HFFc6 (cell line): ENCODE measurements around the gene IL3RA. TPM values are rescaled to one million over a fixed set of nuclear protein-coding genes. Genes with fewer than 3 reads are reported as not detected.

Source experiments
- DNase-seq: peaks from one replicate; pipeline ENCODE4 v3.0.0-alpha.2; 2018
- H3K27ac Mint-ChIP-seq: 2 replicates; pipeline ENCODE4 v1.8.0; 2020; ENCODE audit warnings: mild to moderate bottlenecking, mixed read lengths
- H3K27me3 Mint-ChIP-seq: 2 replicates; pipeline ENCODE4 v1.8.0; 2021; ENCODE audit warnings: mild to moderate bottlenecking, moderate library complexity, mixed read lengths; ENCODE audit not compliant: insufficient read depth
- H3K36me3 Mint-ChIP-seq: 2 replicates; pipeline ENCODE4 v1.8.0; 2021; ENCODE audit warnings: low read depth, mixed read lengths
- H3K4me1 Mint-ChIP-seq: 2 replicates; pipeline ENCODE4 v1.8.0; 2020; ENCODE audit warnings: low read depth, mixed read lengths
- H3K4me3 Mint-ChIP-seq: 2 replicates; pipeline ENCODE4 v1.8.0; 2020; ENCODE audit warnings: mild to moderate bottlenecking, moderate library complexity, mixed read lengths
- H3K9me3 Mint-ChIP-seq: 2 replicates; pipeline ENCODE4 v1.8.0; 2020; ENCODE audit warnings: mild to moderate bottlenecking, mixed read lengths
- CTCF ChIP-seq: fragments of 200-600 bp; sonication (generic); IDR thresholded peaks from 2 replicates; pipeline ENCODE4 v1.5.0; 2021; ENCODE audit warnings: antibody characterized with exemption, mild to moderate bottlenecking
- total RNA-seq, 6 experiments: library from RNA; stranded (reverse); fragmentation: NEBNext Ultra II Directional; extraction: Animal tissue kit (Norgen Biotek cat#: 25700); gene quantifications; 2 replicates in 1 of 6; 3 replicates in 5 of 6; pipeline ENCODE4 v1.2.3, GENCODE V29; 2021

The IL3RA gene
- total RNA-seq, 6 experiments from 2014 or later: 0.09 to 0.13 TPM; not detected in 4

- H3K27me3 Mint-ChIP-seq: peaks cover 6% of the 10 kb centered on the region
- peak overlapping the region; percentile 47; the same call in 1 of the 2 replicates for H3K4me3 Mint-ChIP-seq
- 0 out of 2 replicates have a peak overlapping the region, but pooled peaks have one; percentile 18 for H3K27ac Mint-ChIP-seq
- TF ChIP-seq CTCF: no peak
- no peaks in the 10 kb centered on the region for H3K9me3 Mint-ChIP-seq
- peaks cover 38% of the 10 kb centered on the region for H3K36me3 Mint-ChIP-seq
- DNase-seq: no peak
- H3K4me1 Mint-ChIP-seq: peaks cover 30% of the 10 kb centered on the region
Observed at GRCh38 chrX:1389181-1389992, 52.8 kb downstream of the IL3RA start.

- peak overlapping the region; percentile 64; the same call in 1 of the 2 replicates for H3K4me3 Mint-ChIP-seq
- H3K4me1 Mint-ChIP-seq: peaks cover 33% of the 10 kb centered on the region
- peaks cover 6% of the 10 kb centered on the region for H3K27me3 Mint-ChIP-seq
- no peak for DNase-seq
- H3K36me3 Mint-ChIP-seq: peaks cover 34% of the 10 kb centered on the region
- no peak overlapping the region for H3K27ac Mint-ChIP-seq
- H3K9me3 Mint-ChIP-seq: no peaks in the 10 kb centered on the region
- TF ChIP-seq CTCF: no peak
Observed at GRCh38 chrX:1389993-1390285, 53.4 kb downstream of the IL3RA start.

GRCh38 chrX:1390621-1391369, 54.2 kb downstream of the IL3RA start:
- Mint-ChIP-seq H3K36me3 (peaks cover 37% of the 10 kb centered on the region), H3K4me3 (peak overlapping the region; percentile 95), H3K4me1 (peaks cover 42% of the 10 kb centered on the region), H3K9me3 (no peaks in the 10 kb centered on the region), H3K27me3 (peaks cover 6% of the 10 kb centered on the region), H3K27ac (peak overlapping the region; percentile 91)
- no peak for DNase-seq
- TF ChIP-seq CTCF: no peak

- Mint-ChIP-seq H3K4me1 (peaks cover 47% of the 10 kb centered on the region), H3K27me3 (peaks cover 6% of the 10 kb centered on the region), H3K36me3 (peaks cover 40% of the 10 kb centered on the region), H3K9me3 (no peaks in the 10 kb centered on the region), H3K27ac (peak overlapping the region; percentile 91), H3K4me3 (peak overlapping the region; percentile 95)
- TF ChIP-seq CTCF: no peak
- no peak for DNase-seq
Observed at GRCh38 chrX:1391370-1391706, 54.8 kb downstream of the IL3RA start.

- peaks cover 6% of the 10 kb centered on the region for H3K27me3 Mint-ChIP-seq
- H3K4me1 Mint-ChIP-seq: peaks cover 48% of the 10 kb centered on the region
- peaks cover 35% of the 10 kb centered on the region for H3K36me3 Mint-ChIP-seq
- no peaks in the 10 kb centered on the region for H3K9me3 Mint-ChIP-seq
- H3K4me3 Mint-ChIP-seq: peak within 1 kb of the TSS; percentile 95
- H3K27ac Mint-ChIP-seq: peak within 1 kb of the TSS; percentile 93
- TF ChIP-seq CTCF: peak; percentile 29; the same call in 1 of the 2 replicates
- DNase-seq: peak; percentile 97
Observed at GRCh38 chrX:1391707-1392375, 55.3 kb downstream of the IL3RA start, which contains the start of gene SLC25A6. TSS of gene SLC25A6 (minus strand) at chrX:1392113. CDS start at chrX:1392009, 104 bp downstream.
